Common myeloid progenitor, CD34-positive (primary cell): ENCODE data around the gene CASK.

Experiments used
- CTCF ChIA-PET: fragments of 350-600 bp; sonication (Branson Sonifier 250); formaldehyde crosslinking; loops from one replicate; lab custom pipeline; 2021; ENCODE audit warnings: antibody characterized with exemption; lab: Charles Lee
- POLR2A ChIA-PET: fragments of 350-600 bp; sonication (Branson Sonifier 250); formaldehyde crosslinking; loops from one replicate; lab custom pipeline; 2021; ENCODE audit warnings: antibody characterized with exemption; lab: Charles Lee
- DNase-seq, 3 donors: peaks; one replicate each; pipeline versions ENCODE4 v3.0.0 to v3.0.0-alpha.2; 2013
- H3K27ac ChIP-seq, 2 experiments: 1 replicate in 1 of 2; 2 replicates in 1 of 2; pipeline ENCODE4 v1.7.0; 2013; ENCODE audit warnings: inconsistent platforms in 2 of 2, low read length in 2 of 2, mild to moderate bottlenecking in 2 of 2, low read depth in 1 of 2, moderate library complexity in 1 of 2; ENCODE audit not compliant: severe bottlenecking in 2 of 2, insufficient read depth in 1 of 2, poor library complexity in 1 of 2
- H3K27me3 ChIP-seq, 5 experiments: replicated peaks in 2 of 5; 1 replicate in 3 of 5; 2 replicates in 2 of 5; pipeline versions ENCODE4 v1.6.1 to v1.7.0; 2013; ENCODE audit warnings: low read length in 4 of 5, mild to moderate bottlenecking in 2 of 5, moderate library complexity in 2 of 5, inconsistent platforms in 1 of 5; ENCODE audit not compliant: insufficient read depth in 5 of 5, control insufficient read depth in 4 of 5
- H3K36me3 ChIP-seq, 4 experiments: 1 replicate in 2 of 4; 2 replicates in 2 of 4; pipeline versions ENCODE4 v1.6.1 to v1.7.0; 2013; ENCODE audit warnings: low read length in 3 of 4, control low read depth in 1 of 4, mild to moderate bottlenecking in 1 of 4; ENCODE audit not compliant: control insufficient read depth in 4 of 4, insufficient read depth in 4 of 4
- H3K4me1 ChIP-seq, 4 experiments: 1 replicate in 3 of 4; 2 replicates in 1 of 4; pipeline versions ENCODE4 v1.6.1 to v1.7.1; 2013; ENCODE audit warnings: low read length in 3 of 4, mild to moderate bottlenecking in 3 of 4, control low read depth in 1 of 4, inconsistent platforms in 1 of 4, moderate library complexity in 1 of 4; ENCODE audit not compliant: control insufficient read depth in 4 of 4, insufficient read depth in 4 of 4; ENCODE audit errors: control extremely low read depth in 1 of 4
- H3K4me3 ChIP-seq, 7 experiments: 1 replicate in 4 of 7; 2 replicates in 3 of 7; pipeline versions ENCODE4 v1.5.1 to v1.7.0; 2013; ENCODE audit warnings: mild to moderate bottlenecking in 7 of 7, low read length in 6 of 7, moderate library complexity in 6 of 7, inconsistent platforms in 2 of 7, low read depth in 2 of 7, control low read depth in 1 of 7; ENCODE audit not compliant: insufficient read depth in 4 of 7, control insufficient read depth in 1 of 7; ENCODE audit errors: extremely low read depth in 1 of 7
- H3K9me3 ChIP-seq, 5 experiments: 1 replicate in 4 of 5; 2 replicates in 1 of 5; pipeline versions ENCODE4 v1.6.1 to v1.7.1; 2013; ENCODE audit warnings: low read length in 4 of 5, mild to moderate bottlenecking in 2 of 5, inconsistent platforms in 1 of 5, low read depth in 1 of 5, moderate library complexity in 1 of 5; ENCODE audit not compliant: control insufficient read depth in 4 of 5, insufficient read depth in 2 of 5; ENCODE audit errors: control extremely low read depth in 1 of 5
- WGBS: methylation state at CpG from one replicate; pipeline ENCODE4 v1.1.5; 2013; ENCODE audit not compliant: insufficient coverage; 5-methylcytosine and 5-hydroxymethylcytosine counted together

Gene CASK

DNA sequence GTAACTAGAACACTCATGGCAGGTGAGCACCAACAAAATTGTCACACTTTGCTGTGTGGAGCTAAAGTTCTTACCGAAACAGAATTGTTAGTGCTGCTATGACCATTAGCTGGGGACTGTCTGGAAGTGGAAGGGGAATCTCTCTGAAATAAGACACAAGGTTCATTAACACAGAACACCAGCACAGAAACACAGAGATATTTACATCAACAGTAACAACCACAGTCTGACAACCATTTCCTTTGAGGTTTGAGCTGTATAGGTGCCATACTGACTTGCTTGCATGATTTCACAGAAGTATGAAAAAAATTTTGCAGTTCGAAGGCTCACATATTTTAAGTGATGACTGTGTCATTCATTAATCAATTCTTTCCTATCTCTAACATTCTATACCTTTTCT lies 366.4 kb downstream of the CASK start:
- H3K36me3 ChIP-seq = no peaks in the 10 kb centered on the region
- no peaks in the 10 kb centered on the region for H3K9me3 ChIP-seq
- H3K27ac ChIP-seq = peak overlapping the region in 1 of 2 experiments; percentile 67
- CTCF ChIA-PET = no interaction called here
- peaks cover 0 to 8% (median 0%) of the 10 kb centered on the region in 5 experiments for H3K27me3 ChIP-seq
- peak; percentile 22 to 80 (median 68) for DNase-seq
- H3K4me3 ChIP-seq = peak overlapping the region in 2 of 7 experiments; percentile 28 to 42
- POLR2A ChIA-PET = no interaction called here
- H3K4me1 ChIP-seq = peaks cover 10 to 37% (median 23%) of the 10 kb centered on the region in 4 experiments
- WGBS = no CpG with 5 or more reads among the region's 2 CpGs

DNA sequence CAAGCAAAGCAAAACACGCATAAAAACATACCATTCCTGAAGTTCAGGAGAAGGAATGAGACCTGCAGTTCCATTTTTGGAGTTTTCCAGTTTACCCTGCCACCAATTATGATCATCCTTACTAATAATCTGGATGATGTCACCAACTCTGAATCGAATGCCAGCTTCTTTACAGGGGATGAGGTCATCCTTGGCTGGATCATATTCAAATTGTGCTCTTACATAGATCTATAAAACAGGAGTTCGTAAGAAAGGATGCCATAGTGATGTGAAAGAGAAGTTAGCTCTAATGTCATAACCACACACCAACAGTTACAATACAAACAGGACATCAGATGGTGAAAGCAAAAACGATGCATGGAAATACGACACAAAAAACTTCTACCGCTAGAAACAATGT lies 369.7 kb downstream of the CASK start:
- peaks cover 2 to 19% (median 14%) of the 10 kb centered on the region in 4 experiments for H3K4me1 ChIP-seq
- POLR2A ChIA-PET = no interaction called here
- peaks cover 0 to 5% (median 0%) of the 10 kb centered on the region in 5 experiments for H3K27me3 ChIP-seq
- H3K27ac ChIP-seq = no peak overlapping the region
- H3K9me3 ChIP-seq = no peaks in the 10 kb centered on the region
- CTCF ChIA-PET = no interaction called here
- WGBS = 33% methylated on average over 1 of the region's 6 CpGs
- no peak overlapping the region for H3K4me3 ChIP-seq
- no peaks in the 10 kb centered on the region for H3K36me3 ChIP-seq
- no peak for DNase-seq

DNA sequence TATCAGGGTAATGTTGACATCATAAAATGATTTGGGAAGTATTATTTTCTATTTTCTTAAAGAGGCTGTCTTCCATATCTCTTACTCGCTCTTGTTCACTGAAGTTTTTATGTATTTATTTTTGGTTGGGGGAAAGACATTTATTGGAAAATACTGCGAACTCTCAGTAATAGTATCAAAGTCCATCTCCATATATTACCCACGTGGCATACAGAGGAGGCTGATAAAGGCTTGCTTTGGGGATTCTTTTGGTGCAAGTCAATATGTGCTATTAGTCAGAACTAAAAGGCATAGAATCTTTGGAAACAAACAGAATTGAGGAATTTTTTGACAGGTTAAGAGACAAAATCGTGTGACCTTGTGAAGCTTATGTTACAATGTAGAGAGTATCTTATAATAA lies 374.9 kb downstream of the CASK start:
- no peak for DNase-seq
- ChIA-PET POLR2A (no interaction called here), CTCF (no interaction called here)
- Histone ChIP-seq H3K4me1 (no peaks in the 10 kb centered on the region), H3K27me3 (peaks cover 0 to 5% (median 0%) of the 10 kb centered on the region in 5 experiments), H3K9me3 (no peaks in the 10 kb centered on the region), H3K27ac (no peak overlapping the region), H3K4me3 (no peak overlapping the region), H3K36me3 (no peaks in the 10 kb centered on the region)
- WGBS = no CpG with 5 or more reads among the region's 4 CpGs

DNA sequence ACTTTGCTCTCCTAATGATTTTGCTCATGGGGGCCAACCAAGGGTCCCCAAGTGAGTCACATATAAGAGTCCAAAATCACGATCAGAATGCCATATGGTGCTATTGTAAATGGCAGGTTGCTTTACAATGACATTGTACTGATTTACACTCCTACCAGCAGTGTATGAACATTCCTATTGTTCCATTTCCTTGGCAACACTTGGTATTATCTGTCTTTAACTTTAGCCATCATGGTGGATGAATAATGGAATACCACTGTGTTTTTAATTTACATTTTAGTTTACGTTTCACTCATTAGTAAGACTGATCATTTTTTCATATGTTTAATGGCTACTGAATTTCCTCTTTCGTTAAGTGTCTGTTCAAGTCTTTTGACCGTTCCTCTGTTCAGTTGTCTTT lies 379.7 kb downstream of the CASK start:
- no peak for DNase-seq
- CTCF ChIA-PET = no interaction called here

DNA sequence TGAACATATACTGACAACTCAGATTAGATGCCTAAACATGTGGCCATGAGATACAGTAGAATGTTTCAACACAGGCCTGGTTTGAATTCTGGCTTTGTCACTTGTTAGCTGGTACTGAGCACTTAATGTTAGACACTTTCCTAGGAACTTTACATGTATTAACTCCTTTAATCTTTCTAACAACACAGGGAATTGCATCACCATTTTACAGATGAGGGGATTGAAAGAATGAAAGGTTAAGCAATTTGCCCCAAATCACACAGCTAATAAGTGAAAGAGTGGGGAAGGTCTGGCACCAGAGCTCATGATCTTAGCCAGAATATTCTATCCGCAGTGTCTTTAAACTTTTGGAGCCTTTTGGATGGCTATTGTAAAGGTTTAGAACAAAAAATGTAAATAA lies 380.3 kb downstream of the CASK start:
- no peaks in the 10 kb centered on the region for H3K9me3 ChIP-seq
- CTCF ChIA-PET = no interaction called here
- peaks cover 0 to 3% (median 1%) of the 10 kb centered on the region in 4 experiments for H3K36me3 ChIP-seq
- DNase-seq = no peak
- H3K4me3 ChIP-seq = no peak overlapping the region
- no peaks in the 10 kb centered on the region for H3K4me1 ChIP-seq
- H3K27me3 ChIP-seq = no peaks in the 10 kb centered on the region
- H3K27ac ChIP-seq = no peak overlapping the region
- POLR2A ChIA-PET = no interaction called here
- no CpG with 5 or more reads among the region's 1 CpG for WGBS

More for the DNA sequence above, 379.7 kb downstream of the CASK start:
- Histone ChIP-seq H3K27me3 (no peaks in the 10 kb centered on the region), H3K9me3 (no peaks in the 10 kb centered on the region), H3K27ac (no peak overlapping the region), H3K4me1 (no peaks in the 10 kb centered on the region), H3K36me3 (peaks cover 0 to 3% (median 1%) of the 10 kb centered on the region in 4 experiments), H3K4me3 (no peak overlapping the region)
- POLR2A ChIA-PET = no interaction called here
- 100% methylated on average over 1 of the region's 4 CpGs for WGBS

DNA sequence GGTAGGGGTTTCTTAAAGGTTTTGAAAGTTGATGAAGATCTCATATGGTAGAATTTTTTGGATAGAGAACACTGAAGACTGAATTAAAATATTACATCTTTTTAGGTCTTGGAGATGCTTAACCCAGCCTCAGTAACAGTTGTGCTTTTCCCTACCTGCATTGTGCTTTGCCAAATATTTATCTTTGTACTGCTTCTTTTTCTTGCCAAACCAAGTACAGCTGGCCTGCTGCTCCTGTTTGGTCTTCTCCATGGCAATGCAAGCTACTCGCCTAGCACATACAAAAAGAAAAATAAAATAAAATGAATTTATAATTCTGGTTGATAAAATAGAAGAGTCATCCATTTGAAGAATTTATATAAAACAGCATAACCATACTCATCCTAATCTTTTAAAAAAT lies 380.8 kb downstream of the CASK start:
- Histone ChIP-seq H3K27ac (no peak overlapping the region), H3K9me3 (no peaks in the 10 kb centered on the region), H3K4me3 (no peak overlapping the region), H3K36me3 (peaks cover 0 to 3% (median 1%) of the 10 kb centered on the region in 4 experiments), H3K4me1 (no peaks in the 10 kb centered on the region), H3K27me3 (no peaks in the 10 kb centered on the region)
- POLR2A ChIA-PET = no interaction called here
- no CpG with 5 or more reads among the region's 1 CpG for WGBS
- CTCF ChIA-PET = no interaction called here
- DNase-seq = no peak

DNA sequence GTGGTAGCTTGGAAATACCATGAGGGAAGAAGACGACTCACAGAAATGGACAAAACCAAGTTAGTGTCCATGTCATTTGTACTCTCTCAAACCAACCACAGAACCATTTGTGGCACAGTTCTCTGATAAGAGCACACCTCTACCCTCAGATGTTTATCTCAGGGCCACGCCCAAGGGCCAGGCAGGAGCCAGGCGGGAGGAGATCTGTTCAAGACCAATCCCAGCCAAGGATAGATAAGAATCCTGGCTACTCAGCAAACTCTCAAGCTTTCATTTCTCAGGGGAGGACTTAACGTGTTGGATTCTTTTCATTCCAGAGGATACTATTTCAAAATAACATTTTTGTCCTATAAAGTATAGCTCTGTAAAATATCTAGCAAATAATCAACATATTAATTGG lies 381.2 kb downstream of the CASK start:
- WGBS = 85% methylated on average over 2 of the region's 4 CpGs
- POLR2A ChIA-PET = no interaction called here

More for the DNA sequence above, 381.2 kb downstream of the CASK start:
- CTCF ChIA-PET = no interaction called here
- H3K4me3 ChIP-seq = no peak overlapping the region
- H3K27ac ChIP-seq = no peak overlapping the region
- no peaks in the 10 kb centered on the region for H3K9me3 ChIP-seq
- H3K36me3 ChIP-seq = peaks cover 0 to 3% (median 1%) of the 10 kb centered on the region in 4 experiments
- no peaks in the 10 kb centered on the region for H3K27me3 ChIP-seq
- H3K4me1 ChIP-seq = no peaks in the 10 kb centered on the region
- no peak for DNase-seq
